A549 (cell line): Measurements from ENCODE around the gene NDUFB8.

Experiments
- HOXB5 ChIP-seq: fragments of 250-450 bp; sonication (Bioruptor Pico); IDR thresholded peaks from 2 replicates; pipeline ENCODE4 v1.5.0; 2020; ENCODE audit warnings: mild to moderate bottlenecking, moderate library complexity
- POLR2A ChIP-seq: IDR thresholded peaks from 2 replicates; pipeline ENCODE4 v1.6.1; 2012; ENCODE audit warnings: mild to moderate bottlenecking, low read length
- RFX5 ChIP-seq: fragments of 450-650 bp; IDR thresholded peaks from 2 replicates; pipeline ENCODE4 v1.7.1; 2014; ENCODE audit warnings: antibody characterized with exemption, mild to moderate bottlenecking, moderate library complexity
- RNF2 ChIP-seq: fragments of 200-600 bp; sonication (generic); IDR thresholded peaks from 2 replicates; pipeline ENCODE4 v1.6.1; 2016; ENCODE audit warnings: low read depth, mild to moderate bottlenecking, antibody characterized with exemption, moderate library complexity, borderline replicate concordance
- TF ChIP-seq, protein P1 (sequence below): fragments of >200 bp; sonication (Bioruptor Twin); formaldehyde crosslinking; IDR thresholded peaks from 3 replicates; pipeline ENCODE4 v1.5.1; 2016
- TF ChIP-seq, protein P2 (sequence below): fragments of 200-600 bp; sonication (generic); IDR thresholded peaks from 2 replicates; pipeline ENCODE4 v1.6.1; 2016; ENCODE audit warnings: antibody characterized with exemption, mild to moderate bottlenecking, moderate library complexity

- no peak for TF ChIP-seq RFX5
- TF ChIP-seq, protein P1, sequence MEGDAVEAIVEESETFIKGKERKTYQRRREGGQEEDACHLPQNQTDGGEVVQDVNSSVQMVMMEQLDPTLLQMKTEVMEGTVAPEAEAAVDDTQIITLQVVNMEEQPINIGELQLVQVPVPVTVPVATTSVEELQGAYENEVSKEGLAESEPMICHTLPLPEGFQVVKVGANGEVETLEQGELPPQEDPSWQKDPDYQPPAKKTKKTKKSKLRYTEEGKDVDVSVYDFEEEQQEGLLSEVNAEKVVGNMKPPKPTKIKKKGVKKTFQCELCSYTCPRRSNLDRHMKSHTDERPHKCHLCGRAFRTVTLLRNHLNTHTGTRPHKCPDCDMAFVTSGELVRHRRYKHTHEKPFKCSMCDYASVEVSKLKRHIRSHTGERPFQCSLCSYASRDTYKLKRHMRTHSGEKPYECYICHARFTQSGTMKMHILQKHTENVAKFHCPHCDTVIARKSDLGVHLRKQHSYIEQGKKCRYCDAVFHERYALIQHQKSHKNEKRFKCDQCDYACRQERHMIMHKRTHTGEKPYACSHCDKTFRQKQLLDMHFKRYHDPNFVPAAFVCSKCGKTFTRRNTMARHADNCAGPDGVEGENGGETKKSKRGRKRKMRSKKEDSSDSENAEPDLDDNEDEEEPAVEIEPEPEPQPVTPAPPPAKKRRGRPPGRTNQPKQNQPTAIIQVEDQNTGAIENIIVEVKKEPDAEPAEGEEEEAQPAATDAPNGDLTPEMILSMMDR, result no peak
- TF ChIP-seq RNF2, result no peak
- TF ChIP-seq HOXB5, result no peak
- TF ChIP-seq POLR2A, result no peak
- TF ChIP-seq, protein P2, sequence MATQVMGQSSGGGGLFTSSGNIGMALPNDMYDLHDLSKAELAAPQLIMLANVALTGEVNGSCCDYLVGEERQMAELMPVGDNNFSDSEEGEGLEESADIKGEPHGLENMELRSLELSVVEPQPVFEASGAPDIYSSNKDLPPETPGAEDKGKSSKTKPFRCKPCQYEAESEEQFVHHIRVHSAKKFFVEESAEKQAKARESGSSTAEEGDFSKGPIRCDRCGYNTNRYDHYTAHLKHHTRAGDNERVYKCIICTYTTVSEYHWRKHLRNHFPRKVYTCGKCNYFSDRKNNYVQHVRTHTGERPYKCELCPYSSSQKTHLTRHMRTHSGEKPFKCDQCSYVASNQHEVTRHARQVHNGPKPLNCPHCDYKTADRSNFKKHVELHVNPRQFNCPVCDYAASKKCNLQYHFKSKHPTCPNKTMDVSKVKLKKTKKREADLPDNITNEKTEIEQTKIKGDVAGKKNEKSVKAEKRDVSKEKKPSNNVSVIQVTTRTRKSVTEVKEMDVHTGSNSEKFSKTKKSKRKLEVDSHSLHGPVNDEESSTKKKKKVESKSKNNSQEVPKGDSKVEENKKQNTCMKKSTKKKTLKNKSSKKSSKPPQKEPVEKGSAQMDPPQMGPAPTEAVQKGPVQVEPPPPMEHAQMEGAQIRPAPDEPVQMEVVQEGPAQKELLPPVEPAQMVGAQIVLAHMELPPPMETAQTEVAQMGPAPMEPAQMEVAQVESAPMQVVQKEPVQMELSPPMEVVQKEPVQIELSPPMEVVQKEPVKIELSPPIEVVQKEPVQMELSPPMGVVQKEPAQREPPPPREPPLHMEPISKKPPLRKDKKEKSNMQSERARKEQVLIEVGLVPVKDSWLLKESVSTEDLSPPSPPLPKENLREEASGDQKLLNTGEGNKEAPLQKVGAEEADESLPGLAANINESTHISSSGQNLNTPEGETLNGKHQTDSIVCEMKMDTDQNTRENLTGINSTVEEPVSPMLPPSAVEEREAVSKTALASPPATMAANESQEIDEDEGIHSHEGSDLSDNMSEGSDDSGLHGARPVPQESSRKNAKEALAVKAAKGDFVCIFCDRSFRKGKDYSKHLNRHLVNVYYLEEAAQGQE, result no peak
These were observed 40.2 kb upstream of the NDUFB8 start for GRCh38 chr10:100569687-100570481.
